ENCODE measurements around the gene GSTT2.
"Not testable (repeated sequence)": the region's sequence is repeated elsewhere in the genome, so short reads cannot be mapped to it uniquely, and the experiment has no call there.

GSTT2 gene

DNA sequence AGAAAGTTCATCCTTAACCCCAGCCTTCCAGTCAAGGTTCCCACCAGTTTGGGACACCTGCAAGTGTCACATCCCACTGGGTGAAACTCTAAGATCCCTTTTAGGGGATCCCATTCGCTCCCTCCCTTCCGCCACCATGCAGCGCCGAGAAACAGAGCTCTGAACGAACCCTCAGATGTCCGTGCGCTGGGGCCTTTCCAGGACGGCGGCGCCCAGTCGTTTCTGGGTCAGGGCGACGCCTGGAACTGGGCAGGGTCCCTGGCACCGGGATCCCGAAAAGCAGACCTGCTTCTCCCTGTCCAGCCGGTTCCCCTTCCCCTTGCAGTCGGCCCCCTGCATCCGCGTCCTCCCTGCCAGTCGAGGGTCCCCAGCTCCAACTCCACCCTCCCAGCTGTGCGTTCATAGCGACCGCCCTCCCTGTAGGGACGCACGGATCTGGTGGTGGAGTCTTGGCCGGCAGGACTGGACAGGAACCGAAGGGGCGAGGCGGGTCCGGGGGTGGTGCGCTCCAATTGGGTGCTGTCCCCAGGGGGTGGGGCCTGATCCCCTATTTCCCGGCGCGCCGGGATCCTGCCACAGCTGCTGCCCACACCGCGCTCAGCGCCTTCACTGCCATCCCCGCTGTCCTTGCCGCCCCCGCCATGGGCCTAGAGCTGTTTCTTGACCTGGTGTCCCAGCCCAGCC, at the start of gene GSTT2:
GSTT2 (plus strand) TSS at position 578 of the 684 bp plus-strand sequence.
- DNase-seq (ENCODE audit: low read depth, low spot score): not testable (repeated sequence)

DNA sequence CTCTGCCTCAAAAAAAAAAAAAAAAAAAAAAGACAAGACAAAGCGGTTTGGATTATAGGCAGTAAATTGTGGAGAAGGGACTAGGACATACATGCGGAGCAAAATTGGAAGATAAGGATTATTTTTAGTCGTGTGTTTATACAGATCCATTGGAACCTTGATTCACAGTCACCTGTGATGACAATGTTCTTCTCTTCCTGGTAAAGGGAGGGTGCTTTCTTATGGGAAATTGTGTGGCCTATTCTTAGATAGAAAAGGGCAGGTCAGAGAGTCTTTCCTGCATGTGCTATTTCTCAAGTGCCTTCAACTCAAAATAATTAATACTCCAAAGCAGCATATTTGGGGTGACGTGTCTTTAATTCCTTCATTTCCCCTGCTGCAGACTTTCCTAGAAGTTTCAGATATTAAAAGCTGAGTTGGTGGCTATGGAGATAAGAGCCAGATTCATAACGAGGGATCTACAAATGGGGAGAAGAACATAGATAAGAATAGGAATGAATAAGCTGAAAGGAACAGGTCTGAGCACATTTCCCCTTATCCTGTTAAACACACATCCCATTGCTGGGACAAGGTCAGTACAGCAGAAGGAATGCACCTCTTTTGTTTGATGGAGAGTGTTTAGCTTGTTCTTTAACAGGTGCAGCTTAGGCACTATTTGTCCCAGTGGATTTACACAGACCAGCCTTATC, 41.5 kb upstream of the GSTT2 start:
- no peak for DNase-seq (ENCODE audit: low read depth, low spot score)

DNA sequence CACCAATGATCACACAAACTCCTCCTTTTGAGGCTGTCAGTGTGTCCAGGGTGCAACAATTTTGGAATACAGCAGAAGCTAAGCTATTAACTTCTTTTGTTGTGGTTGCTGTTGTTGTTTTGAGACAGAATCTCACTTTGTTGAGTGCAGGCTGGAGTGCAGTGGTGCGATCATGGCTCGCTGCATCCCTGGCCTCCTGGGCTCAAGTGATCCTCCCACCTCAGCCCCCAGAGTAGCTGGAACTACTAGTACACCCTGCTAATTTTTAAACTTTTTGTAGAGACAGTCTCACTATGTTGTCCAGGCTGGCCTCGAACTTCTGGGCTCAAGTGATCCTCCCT, 40.9 kb upstream of the GSTT2 start:
- no peak for DNase-seq (ENCODE audit: low read depth, low spot score)

DNA sequence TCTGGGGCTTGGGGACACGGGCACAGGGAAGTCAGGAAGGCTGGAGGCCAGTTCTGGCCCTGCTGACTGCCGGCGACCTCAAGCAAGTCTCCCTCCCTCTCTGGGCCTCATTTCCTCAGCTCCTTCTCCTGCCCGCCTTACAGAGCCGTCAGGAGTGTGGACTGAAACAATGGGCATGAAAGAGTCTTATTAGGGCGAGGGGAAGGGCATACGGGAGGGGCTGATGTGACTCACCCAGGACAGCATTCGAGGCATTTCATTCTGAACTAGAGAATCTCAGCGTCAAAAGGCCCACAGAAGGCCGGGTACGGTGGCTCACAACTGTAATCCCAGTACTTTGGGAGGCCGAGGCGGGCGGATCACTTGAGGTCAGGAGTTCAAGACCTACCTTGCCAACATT, 39.8 kb upstream of the GSTT2 start:
- not testable (repeated sequence) for DNase-seq (ENCODE audit: low read depth, low spot score)

DNA sequence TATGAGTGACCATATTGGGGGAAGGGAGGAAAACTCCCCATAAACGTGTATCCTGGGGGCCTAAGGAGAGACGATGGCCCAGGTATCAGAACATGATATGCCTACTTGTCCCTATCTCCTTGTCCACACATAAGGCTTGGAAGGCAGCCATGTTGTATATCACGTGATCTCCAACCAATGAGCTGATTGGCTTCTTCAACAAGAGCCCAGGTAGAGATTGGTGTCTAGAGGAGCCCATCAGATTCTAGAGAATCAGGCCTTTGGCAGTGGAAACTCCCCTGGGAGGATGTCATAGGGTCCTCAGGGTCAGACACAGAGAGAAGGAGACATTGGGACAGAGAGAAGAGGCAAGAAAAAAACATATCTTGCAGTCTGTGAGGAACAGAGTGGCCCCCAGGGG, 32.5 kb upstream of the GSTT2 start:
- DNase-seq (ENCODE audit: low read depth, low spot score): not testable (repeated sequence)

DNA sequence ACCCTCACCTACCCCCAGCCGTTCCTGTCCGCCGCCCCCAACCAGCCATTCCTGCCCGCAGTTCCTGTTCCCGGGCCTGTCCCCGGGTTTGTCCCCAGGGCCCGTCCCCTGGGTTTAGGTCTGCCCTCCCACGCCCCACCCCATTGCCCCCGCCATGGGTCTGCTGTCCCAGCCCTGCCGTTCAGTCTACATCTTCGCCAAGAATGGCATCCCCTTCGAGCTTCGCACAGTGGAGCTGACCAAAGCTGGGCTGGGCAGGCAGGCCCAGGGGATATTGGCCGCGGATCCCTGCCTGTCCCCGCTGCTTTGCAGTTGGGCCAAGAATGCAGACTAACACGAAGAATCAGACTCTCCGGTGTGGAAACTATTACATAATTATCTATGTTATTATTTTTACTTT, 30.2 kb upstream of the GSTT2 start:
- DNase-seq (ENCODE audit: low read depth, low spot score): not testable (repeated sequence)

DNA sequence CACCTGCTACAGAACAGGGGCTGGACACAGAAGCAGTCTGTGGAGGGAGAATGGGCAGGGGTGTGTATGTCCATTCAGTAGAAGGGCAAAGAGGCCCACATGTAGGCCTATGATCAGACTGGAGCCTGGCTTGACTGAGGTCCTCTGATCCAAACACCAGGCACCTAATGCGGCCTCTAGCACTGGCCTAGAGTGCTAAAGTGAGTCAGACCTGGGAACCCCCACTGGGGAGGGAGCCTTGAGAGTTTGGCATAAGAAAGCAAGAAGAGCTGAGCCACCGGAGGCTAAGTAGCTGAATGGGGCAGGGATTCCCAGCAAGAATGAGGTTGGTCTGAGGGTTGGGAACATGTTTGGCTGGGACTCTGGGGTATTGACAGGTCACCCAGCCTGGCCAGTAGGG, 28.6 kb upstream of the GSTT2 start:
- DNase-seq (ENCODE audit: low read depth, low spot score): not testable (repeated sequence)

DNA sequence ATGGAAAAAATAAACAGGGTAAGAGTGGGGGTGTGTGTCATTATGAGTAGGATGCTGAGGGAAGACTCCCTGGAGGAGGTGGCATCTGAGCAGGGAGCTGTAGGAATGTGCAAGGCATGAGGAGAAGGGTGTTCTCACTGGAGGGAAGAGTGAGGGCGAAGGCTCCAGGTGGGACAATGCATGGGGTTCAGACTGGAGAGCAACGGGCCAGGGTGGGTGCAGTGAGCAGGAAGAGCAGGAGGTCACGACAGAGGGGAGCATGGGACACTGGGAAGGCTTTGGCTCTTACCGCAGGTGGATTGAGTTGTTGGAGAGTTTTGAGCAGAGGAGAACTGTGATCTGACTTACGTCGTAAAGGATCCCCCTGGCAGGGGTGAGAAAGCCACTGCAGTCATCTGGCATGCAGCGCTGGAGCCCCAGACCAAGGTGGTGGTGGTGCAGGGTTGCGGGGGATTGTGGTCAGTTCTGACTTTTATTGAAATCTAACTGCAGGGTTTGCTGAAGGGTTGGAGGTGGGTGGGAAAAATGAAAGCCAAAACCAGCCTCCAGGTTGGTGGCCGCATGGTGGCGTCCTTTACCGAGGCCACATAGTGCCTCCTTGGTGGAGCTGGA, 27.0 kb upstream of the GSTT2 start:
- DNase-seq (ENCODE audit: low read depth, low spot score): not testable (repeated sequence)

DNA sequence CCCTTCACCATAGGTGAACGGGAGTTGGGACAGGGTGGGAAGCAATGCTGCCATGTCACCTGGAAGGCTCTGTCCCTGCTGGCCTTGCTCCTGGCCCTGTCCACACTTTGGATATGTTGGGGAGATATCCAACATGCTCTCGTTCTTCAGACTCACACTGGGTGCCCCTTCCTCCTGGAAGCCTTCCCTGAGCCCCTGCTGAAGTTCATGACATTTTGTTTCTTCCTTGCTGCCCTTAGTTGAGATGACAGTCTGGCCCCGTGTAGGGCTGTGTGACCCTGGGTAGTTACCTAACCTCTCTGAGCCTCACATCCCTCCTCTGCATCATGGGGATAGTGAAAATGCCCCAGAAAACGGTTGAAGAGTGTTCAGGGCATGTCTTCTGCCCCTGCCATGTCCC, 26.4 kb upstream of the GSTT2 start:
- DNase-seq (ENCODE audit: low read depth, low spot score): not testable (repeated sequence)

DNA sequence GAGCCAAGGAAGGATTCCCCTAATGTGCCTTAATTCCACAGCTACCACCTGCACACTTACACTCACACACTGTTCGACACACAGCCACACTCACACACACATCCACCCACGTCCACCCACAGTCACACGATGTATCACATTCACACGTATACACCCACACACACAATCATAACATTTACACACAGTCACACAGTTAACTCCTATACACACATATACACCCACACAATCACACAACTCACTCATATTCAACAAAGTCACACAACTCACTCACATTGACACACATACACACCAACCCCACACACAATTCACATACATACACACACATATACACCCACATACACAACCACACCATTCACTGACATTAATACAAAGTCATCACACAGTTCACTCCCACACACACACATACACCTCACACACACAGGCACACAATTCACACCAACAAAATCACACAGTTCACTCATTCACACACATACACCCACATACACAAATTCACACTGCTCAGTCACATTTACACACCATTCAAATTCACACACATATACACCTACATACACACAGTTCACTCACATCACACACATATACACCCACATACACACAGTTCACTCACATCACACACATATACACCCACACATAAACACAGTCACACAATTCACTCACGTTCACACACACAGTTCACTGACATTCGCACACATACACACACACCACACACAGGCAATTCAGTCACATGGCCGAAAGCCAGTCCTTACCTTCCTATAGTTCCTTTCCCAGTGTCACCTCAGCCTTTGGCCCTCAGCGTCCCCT, 25.5 kb upstream of the GSTT2 start:
- DNase-seq (ENCODE audit: low read depth, low spot score): not testable (repeated sequence)

DNA sequence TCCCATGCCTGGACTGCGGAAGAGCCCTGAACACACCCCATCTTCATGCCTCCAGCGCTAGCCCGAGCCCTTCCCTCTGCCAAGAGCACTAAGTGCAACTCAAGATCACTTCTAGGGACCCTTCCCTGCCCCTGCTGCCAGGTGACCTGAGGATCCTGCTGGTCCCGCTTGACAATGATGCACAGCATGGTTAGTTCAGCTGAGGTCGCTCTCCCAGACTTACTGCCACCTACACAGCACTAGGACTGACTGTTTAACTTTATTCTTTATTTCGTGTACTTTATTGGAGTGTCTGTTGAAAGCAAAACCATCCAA, 25.0 kb upstream of the GSTT2 start:
- not testable (repeated sequence) for DNase-seq (ENCODE audit: low read depth, low spot score)

DNA sequence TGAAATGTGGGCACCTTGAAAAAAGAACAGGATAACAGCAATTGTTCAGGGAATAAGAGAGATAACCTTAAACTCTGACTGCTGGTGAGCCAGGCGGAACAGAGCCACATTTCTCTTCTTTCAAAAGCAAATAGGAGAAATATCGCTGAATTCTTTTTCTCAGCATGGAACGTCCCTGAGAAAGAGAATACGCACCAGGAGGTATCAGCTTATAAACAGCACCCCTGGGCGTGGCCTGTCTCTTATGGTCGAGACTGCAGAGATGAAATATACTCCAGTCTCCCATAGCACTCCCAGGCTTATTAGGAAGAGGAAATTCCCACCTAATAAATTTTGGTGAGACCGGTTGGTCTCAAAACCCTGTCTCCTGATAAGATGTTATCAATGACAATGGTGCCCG, 24.0 kb upstream of the GSTT2 start:
- DNase-seq (ENCODE audit: low read depth, low spot score): not testable (repeated sequence)

DNA sequence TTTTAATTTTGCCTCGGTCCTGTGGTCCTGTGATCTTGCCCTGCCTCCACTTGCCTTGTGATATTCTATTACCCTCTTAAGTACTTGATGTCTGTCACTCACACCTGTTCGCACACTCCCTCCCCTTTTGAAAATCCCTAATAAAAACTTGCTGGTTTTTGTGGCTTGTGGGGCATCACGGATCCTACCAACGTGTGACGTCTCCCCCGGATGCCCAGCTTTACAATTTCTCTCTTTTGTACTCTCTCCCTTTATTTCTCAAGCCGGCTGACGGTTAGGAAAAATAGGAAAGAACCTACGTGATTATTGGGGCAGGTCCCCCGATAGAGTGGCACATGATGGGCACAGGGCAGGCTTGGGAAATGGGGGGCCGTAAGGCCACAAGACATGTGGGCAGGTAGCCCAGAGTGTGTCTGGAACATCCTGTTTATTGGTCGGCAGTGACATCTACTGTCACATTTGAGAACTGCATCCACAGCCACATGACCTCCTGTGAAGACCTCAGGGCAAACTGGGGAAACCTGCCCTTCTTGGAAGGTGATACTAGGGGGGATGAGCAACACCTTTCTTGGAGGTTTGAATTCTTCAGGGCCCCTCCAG, 23.5 kb upstream of the GSTT2 start:
- DNase-seq (ENCODE audit: low read depth, low spot score): peak; percentile 63

DNA sequence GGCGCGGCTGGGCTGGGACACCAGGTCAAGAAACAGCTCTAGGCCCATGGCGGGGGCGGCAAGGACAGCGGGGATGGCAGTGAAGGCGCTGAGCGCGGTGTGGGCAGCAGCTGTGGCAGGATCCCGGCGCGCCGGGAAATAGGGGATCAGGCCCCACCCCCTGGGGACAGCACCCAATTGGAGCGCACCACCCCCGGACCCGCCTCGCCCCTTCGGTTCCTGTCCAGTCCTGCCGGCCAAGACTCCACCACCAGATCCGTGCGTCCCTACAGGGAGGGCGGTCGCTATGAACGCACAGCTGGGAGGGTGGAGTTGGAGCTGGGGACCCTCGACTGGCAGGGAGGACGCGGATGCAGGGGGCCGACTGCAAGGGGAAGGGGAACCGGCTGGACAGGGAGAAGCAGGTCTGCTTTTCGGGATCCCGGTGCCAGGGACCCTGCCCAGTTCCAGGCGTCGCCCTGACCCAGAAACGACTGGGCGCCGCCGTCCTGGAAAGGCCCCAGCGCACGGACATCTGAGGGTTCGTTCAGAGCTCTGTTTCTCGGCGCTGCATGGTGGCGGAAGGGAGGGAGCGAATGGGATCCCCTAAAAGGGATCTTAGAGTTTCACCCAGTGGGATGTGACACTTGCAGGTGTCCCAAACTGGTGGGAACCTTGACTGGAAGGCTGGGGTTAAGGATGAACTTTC, 18.7 kb upstream of the GSTT2 start, which contains the start of gene GSTT2B:
GSTT2B (minus strand) TSS at position 112 of the 688 bp plus-strand sequence; CDS start at position 48, 64 bp downstream.
- not testable (repeated sequence) for DNase-seq (ENCODE audit: low read depth, low spot score)

DNA sequence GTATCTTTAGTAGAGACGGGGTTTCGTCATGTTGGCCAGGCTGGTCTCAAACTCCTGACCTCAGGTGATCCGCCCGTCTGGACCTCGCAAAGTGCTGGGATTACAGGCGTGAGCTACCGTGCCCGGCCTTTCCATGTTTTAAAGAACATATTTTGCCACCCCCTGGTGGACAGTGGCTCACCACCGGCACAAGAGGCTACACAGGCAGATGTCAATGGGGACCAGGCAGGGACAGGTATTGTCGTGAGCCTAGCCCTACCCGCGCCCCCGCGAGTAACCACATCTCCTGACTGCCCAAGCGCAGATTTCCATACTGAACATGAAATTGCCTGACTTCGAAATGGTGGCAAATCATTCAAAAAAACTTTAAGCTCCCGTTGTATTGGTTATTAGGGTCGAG, 13.8 kb upstream of the GSTT2 start:
- DNase-seq (ENCODE audit: low read depth, low spot score): not testable (repeated sequence)

DNA sequence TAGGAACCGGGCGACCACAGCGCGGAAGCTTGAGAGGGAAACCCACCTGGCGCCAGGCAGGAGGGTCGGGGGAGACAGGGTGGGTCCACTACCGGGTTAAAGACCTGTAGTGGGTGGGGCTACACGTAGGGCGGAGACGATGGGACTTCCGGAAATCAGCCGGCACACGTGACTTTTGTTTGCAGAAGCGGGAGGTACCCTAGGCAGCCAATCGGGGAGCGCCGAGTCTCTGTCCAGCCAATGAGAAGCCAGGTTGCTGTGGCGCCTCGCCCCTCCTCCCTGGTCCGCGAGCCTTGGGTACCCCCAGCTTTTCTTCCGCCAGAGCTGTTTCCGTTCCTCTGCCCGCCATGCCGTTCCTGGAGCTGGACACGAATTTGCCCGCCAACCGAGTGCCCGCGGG, 13.4 kb upstream of the GSTT2 start, which contains the start of gene DDTL:
DDTL (plus strand) TSS at position 321 of the 400 bp plus-strand sequence; CDS start at position 348, 27 bp downstream.
- not testable (repeated sequence) for DNase-seq (ENCODE audit: low read depth, low spot score)

DNA sequence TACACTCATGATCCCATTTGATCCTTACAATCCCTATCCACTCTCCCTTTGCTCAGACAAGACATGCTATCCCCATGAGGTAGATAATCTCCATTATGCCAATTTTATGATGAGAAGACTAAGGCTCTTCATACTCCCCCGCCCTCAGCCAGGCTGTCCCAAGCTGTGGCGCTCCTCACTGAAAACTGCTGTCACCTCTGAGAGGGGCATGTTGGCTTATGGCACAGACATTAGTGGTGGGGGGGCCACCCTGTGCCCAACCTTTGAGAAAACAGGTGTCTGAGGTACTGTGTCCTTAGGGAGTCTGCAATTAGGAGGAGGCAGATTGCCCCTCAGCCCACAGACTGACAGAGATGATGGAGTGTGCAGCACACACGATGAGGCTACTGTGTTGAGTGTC, 10.9 kb upstream of the GSTT2 start:
- DNase-seq (ENCODE audit: low read depth, low spot score): no peak

DNA sequence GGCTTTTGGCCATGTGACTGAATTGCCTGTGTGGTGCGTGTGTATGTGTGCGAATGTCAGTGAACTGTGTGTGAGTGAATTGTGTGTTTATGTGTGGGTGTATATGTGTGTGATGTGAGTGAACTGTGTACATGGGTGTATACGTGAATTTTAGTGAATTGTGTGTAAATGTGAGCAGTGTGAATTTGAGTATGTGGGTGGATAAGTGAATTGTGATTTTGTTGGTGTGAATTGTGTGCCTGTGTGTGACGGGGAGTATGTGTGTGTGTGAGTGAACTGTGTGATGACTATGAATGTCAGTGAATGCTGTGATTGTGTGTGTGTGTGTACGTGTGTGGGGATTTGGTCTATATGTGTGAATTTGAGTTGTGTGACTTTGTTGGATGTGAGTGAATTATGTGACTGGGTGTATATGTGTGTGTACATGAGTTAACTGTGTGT, 9.7 kb upstream of the GSTT2 start:
- DNase-seq (ENCODE audit: low read depth, low spot score): no peak

DNA sequence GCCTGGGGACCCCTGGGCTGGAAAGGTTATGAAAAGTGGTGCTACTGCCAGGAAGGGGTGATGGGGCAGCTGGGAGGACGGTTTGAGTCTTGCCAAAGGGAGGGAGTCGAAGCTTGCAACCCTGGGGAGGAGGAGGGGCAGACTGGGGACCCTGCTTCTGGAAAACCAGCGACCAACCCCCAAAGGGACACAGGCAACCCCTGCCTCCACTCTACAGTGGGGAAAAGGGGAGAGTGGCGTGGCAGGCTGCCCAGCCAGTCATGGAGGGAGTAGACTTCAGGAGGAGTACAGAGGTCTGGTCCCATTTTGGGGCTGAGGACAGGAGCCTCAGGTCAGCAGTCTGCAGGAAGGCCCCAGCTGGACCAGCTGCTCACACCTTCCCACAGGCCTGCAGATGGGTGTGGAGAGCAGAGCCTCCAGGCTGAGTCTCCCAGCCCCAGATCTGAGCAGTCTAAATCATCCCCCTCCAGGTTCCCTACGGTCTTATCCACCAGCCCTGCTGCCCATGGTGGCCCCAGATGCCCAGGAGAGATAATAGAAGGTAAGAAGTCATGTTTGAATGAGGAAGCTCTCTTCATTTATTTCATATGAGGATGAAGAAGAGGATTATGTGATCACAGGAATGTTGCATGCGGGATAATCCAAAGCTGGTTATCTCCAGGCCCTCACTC, 9.0 kb upstream of the GSTT2 start:
- DNase-seq (ENCODE audit: low read depth, low spot score): no peak

DNA sequence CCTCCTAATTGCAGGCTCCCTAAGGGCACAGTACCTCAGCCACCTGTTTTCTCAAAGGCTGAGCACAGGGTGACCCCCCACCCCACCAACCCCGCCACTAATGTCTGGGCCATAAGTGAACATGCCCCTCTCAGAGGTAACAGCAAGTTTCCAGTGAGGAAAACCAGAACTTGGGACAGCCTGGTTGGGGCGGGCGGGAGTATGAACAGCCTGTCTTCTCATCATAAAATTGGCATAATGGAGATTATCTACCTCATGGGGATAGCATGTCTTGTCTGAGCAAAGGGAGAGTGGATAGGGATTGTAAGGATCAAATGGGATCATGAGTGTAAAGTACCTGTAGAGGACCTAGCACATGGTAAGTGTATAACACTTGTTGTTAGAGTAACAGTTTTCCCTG, 8.0 kb upstream of the GSTT2 start:
- not testable (repeated sequence) for DNase-seq (ENCODE audit: low read depth, low spot score)

Data from activated naive CD8-positive, alpha-beta T cell treated with anti-CD3 and anti-CD28 coated beads, Interleukin-2, amount 50 U/mL, for 16 hours (primary cell).